HG02884 (cell line): ENCODE results near the gene CSTF2T.

Experiments used
- ATAC-seq: cut with Tn5 transposase; IDR thresholded peaks from one replicate; pipeline ENCODE4 v1.9.1; 2021; ENCODE audit warnings: mild to moderate bottlenecking, moderate library complexity; ENCODE audit not compliant: unreplicated experiment

Gene CSTF2T, protein sequence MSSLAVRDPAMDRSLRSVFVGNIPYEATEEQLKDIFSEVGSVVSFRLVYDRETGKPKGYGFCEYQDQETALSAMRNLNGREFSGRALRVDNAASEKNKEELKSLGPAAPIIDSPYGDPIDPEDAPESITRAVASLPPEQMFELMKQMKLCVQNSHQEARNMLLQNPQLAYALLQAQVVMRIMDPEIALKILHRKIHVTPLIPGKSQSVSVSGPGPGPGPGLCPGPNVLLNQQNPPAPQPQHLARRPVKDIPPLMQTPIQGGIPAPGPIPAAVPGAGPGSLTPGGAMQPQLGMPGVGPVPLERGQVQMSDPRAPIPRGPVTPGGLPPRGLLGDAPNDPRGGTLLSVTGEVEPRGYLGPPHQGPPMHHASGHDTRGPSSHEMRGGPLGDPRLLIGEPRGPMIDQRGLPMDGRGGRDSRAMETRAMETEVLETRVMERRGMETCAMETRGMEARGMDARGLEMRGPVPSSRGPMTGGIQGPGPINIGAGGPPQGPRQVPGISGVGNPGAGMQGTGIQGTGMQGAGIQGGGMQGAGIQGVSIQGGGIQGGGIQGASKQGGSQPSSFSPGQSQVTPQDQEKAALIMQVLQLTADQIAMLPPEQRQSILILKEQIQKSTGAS

GRCh38 chr10:51699475-51700227 is at the start of gene CSTF2T:
Gene CSTF2T (minus strand): TSS chr10:51699595. CDS start chr10:51699549, 46 bp downstream.
- ATAC-seq, result peak; percentile 95

DNA sequence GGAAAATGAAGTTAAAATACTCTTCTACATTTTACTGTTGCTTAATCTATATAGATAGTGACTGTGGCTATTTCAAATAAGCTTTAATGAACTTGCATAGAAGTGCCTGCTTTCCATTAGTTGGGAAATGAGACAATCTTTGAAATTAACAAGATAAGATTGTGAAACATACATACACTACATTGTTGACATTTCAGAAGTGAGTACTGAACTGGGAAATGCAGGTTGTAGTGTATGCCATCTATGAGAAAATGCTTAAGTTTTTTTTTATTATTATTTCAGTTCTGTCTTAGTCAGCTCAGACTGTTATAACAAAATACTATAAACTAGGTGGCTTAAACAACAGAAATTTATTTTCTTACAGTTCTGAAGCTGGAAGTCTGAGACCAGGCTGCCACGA is 49.6 kb upstream of the CSTF2T start:
- no peak for ATAC-seq

- no peak for ATAC-seq
Measured at GRCh38 chr10:51747216-51747615, 47.8 kb upstream of the CSTF2T start.

- ATAC-seq, result no peak
Measured at GRCh38 chr10:51745397-51745796, 46.0 kb upstream of the CSTF2T start.

DNA sequence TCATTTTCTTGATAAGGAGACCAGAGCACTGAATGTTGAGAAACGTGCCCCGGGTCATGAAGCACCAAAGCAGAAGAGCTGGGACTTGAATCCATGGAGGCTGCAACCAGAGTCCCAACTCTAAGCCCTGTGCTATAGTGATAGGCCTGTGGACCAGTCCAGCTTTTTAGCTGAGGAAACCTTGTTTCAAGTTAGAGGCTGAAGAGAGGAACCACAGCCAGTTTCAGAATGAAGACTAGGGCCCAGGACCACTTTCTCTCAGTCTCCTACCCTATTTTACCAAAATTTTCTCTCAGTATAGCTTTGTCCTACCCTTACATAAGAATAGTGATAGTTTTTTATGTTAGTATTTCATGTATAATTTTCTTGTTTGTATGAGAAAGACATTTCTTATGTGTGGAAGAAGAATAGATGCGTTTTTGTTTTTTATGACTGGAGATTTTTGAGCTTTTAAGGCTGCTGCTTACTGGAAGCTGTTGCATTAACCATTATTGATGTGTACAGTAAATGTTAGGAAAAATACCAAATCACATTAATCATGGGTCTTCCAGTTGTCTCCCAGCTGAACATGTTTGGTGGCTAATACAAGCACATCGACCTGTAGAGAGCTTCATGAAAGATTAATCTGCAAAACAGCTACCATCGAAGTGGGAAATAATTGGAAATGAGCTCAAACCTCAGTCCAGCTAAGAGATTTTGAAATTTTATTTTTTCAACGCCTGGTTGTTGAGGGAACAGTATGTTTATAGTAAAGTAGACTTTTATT is 45.0 kb upstream of the CSTF2T start:
- ATAC-seq, result no peak

- ATAC-seq, result peak; percentile 77
Measured at GRCh38 chr10:51743146-51743545, 43.8 kb upstream of the CSTF2T start.

DNA sequence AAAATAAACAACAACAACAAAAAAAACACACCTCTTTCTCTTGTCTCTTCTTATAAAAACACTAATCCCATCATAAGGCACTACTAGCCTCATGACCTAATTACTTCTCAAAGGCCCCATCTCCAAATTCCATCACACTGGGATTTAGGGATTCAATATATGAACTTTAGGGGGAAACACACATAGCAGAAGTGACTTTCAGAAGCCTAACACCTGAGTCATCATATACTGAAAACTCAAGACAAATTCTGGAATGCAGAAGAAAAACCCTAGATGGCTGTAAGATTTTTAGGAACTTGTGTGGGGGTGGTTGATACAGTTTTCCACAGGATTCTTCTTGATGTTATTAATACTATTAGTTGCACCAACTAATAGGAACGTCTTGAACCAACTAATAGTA is 33.7 kb upstream of the CSTF2T start:
- ATAC-seq, result no peak

DNA sequence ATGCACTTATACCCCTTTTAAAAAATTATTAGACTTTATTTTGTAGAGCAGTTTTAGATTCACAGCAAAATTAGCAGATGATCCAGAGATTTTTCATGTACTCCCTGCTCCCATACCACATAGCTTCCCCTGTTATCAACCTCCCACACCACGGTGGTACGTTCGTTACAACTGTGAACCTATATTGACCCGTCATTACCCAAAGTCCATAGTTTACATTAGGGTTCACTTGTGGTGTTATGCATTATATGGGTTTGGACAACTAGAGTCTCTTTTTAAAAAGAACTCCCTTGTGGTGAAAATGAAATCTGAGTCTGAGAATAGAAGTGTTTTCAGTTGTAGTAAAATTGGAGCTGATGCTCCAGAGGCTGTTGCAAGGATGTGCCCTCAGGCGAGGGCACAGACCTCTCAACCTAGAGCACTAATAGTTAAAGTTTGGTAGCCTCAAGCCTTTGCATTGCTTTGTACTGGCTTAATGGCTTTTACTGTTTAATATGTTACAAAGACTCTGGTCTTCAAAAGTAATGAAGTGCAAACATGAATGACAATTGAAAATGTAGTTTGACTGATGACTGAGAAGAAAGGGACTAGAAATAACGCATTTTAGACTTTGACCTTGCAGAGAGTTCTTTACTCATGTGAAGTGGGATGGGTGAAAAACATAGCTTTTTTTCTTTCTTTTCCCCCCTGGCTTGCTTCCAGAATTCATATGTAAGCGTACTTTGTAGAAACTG is 30.6 kb upstream of the CSTF2T start:
- ATAC-seq, result no peak

- no peak for ATAC-seq
Measured at GRCh38 chr10:51724038-51724437, 24.6 kb upstream of the CSTF2T start.

- no peak for ATAC-seq
Measured at GRCh38 chr10:51718804-51719291, 19.5 kb upstream of the CSTF2T start.

DNA sequence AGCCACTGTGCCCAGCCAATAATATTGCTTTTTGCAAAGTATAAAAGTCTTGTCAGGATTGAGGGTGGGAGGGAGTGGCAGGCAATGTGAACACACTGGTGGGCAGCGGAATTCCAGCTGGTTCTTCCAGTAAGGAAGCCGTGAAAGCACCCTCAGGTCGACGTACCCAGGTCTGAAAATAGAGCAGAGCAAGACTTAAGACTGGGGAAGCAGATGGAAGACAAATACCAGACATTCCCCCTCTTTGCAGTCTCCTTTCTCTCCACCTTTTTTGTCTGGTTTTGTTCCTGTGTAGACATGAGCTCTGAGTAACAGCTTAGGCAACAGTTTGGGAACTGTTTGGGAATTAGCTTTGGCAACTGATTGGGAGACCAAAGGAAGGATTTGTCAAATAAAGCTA is 17.6 kb upstream of the CSTF2T start:
- no peak for ATAC-seq

DNA sequence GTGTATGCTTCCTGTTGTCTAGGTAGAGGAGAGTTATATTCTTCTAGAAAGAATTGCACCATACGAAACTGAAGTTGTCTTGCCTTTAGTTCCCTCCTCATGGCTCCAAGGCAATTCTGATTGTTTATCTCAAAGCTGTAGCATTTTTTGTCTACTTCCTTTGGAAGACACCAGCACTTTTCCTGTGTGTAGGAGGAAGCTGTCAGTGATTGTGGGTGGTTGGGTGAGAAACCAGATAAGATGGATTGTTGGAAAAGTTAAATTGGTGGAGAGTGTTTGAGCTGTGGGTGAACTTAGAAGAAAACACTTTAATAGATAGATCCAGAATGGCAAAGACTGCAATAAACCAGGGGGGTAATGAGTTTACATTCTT is 12.1 kb upstream of the CSTF2T start:
- ATAC-seq, result no peak

DNA sequence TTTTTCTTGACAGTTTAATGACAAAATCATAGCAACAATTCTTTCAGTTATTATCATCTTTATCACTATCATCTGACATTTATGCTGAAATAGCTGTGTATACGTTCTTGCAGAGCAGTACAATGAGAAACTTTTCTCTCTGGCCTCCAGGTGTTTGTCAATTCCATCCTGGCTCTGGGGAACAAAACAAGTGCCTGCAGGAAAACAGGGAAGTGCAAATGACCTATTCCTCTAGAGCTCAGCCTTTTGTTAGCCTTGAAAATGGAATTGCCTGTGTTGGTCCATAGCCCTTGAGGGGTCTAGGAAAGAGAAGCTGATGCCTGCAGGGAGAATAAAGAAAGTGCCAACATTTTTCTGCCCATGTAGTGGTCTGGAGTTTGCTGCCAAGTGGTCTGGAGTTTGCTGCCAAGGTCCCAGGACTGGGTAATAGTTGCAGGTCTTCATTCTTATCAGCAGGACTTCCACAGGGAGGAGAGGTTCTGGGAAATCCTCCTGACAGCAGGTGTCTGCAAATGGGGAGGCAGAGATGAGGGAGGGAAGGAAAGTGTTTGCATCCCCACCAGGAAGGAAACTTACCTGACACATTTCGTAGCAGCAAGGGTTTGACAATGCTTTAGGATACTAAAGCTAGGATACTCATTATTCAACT is 10.1 kb upstream of the CSTF2T start:
- ATAC-seq, result no peak

- no peak for ATAC-seq
Measured at GRCh38 chr10:51708609-51709008, 9.2 kb upstream of the CSTF2T start.

GRCh38 chr10:51707821-51708424 is 8.5 kb upstream of the CSTF2T start:
- no peak for ATAC-seq

DNA sequence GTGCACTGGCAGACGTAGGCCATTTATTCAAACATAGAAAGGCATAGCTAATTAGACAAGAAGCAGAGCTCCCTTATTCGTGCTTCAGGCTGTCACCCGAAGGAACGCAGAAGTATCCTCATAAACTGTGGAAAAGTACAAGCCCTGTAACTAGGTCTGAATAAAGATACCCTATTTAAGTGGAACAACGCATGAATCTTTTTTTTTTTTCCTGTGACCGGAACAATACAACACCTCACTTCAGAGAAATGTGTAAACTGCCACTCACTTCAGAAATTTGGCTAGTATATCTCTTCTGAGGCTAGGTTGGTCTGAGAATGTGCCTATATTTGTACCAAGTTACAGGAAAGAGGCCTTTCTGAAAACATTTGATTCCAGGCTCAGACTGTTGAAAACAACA is 8.0 kb upstream of the CSTF2T start:
- ATAC-seq, result no peak

DNA sequence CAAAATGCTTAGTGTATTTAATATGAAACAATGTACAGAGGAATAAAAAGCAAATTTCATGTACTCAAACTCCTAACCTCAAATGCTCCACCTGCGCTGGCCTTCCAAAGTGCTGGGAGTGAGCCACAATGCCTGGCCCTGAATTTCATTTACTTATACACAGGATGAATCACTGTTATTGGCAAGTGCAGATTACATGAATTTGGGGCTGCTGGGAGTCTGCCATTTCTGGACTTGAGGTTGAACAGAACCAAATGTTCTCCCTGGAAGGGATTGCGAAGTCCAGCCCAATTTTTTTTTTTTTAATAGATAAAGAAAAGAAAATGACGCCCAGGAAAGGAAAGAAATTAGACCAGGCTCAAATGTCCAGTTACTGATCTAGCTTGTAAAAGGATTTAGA is 6.8 kb upstream of the CSTF2T start:
- no peak for ATAC-seq

DNA sequence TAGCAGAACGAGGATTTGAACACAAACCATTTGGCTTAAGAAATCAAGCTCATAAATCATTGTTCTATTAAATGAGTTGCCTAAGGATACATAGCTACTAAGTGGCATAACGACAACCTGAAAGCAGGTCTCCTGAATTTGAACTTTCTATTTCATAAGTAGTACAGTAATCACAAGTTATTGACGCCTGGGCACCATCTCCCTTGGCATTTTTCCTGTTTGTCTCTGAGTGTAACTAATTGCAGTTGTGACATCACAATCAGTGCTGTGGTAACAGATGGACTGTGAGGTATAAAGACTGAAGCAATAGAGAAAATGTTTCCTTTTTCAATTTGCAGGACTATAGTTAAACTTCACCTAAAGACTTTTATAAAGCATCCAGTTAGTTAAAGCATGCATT is 6.4 kb upstream of the CSTF2T start:
- ATAC-seq, result no peak

DNA sequence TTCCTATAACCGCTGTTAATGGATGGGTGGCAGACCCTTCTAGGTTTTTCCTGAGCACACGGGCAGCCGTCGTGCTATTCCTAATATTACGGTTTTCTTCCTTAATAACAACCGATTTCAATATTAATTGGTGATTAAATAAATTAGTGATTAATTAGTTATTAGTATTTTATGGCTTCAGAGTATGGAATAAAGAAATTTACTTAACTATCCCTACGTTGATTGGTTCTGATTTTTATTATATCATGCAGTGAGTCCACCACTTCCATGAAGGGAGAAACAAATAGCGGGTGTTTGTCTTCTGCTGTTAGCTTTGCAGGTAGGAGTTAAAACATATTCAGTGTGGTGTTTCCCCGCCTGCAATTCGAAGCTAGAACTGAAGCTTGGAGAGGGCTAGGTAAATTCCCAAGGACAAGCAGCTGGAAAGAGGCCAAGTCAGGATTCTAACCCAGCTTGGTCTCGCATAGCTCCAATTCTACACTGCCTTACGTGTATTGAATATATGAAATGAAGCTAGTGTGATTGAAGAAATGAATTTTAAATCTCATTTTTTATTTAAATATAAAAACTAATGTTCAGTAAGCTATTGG is 928 bp upstream of the CSTF2T start:
- no peak for ATAC-seq
